ENCODE data around the gene DEFB114.

Gene DEFB114

GRCh38 chr6:49935387-49935786, 28.6 kb downstream of the DEFB114 start:
- DNase-seq (ENCODE audit: low read depth): no peak

DNA sequence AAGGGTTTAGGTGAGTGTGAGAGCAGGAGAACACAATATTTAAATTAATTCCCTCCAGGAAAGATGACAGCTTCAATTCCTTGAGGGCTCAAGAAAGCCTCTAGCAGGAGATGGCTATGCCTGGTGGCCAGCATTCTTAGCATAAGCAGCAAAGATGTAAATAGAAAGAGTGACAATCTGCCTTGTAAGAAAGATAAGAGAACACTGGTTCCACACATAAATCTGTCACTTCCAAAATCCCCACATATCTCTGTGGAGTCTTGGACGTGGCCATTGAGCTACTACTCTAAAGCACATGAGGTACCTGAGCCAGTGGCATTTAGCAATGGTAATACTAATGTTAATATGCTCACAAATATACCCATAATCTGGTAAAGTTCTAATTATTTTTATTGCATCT, 29.2 kb downstream of the DEFB114 start:
- no peak for DNase-seq (ENCODE audit: low read depth)

GRCh38 chr6:49933526-49933925, 30.4 kb downstream of the DEFB114 start:
- DNase-seq (ENCODE audit: low read depth): no peak

- no peak for DNase-seq (ENCODE audit: low read depth)
Observed at GRCh38 chr6:49929340-49929739, 34.6 kb downstream of the DEFB114 start.

DNA sequence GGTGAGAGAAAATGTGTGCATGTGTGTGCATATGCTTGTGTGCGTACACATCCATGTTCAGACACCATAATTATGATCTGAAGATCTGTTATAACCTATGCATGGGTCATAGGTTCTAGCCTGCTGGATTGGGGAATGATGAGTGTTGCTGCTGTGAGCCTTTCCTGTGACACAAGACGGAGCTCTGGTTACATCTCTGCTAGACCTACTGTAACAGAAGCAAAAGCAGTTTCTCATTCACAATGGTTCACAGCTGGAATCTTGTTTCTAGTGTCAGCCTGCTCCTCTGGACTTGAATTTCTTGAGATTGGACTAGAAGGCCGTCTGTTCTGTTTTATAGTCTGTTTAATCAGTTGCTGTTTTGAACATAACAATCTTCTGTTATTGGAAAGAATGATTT, 40.1 kb downstream of the DEFB114 start:
- DNase-seq (ENCODE audit: low read depth): no peak

DNA sequence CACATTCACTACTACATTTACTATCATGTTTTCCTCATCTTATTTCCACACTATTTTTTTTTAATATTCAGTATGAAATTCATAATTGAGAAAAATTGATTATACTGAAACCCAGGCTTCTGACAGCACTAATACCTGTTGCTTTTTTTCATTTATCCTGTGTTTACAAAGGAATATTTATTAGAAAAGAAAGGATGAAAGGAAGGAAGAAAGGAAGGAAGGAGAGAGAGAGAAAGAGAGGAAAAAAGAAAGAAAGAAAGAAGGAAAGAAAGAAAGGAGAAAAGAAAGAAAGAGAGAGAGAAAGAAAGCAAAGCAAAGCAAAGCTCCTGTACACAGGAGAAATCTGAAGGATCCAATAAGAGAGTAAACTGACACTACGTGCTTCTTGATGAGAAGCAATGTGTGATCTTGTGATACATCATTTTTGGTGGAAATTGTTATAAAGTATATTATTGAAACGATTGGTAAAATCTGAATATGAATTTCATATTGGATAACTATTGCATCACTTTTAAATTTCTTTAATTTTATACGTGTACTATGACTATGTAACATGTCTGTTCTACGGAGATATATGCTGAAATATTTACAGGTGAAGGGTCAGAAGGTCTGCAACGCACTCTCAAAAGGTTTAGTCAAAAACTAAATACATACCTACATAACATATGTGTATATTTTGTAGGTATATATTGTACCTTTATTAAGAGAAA, 43.9 kb downstream of the DEFB114 start:
- DNase-seq (ENCODE audit: low read depth): no peak

GRCh38 chr6:49919261-49919660, 44.7 kb downstream of the DEFB114 start:
- no peak for DNase-seq (ENCODE audit: low read depth)

GRCh38 chr6:49918787-49919186, 45.2 kb downstream of the DEFB114 start:
- no peak for DNase-seq (ENCODE audit: low read depth)

GRCh38 chr6:49915035-49915434, 48.9 kb downstream of the DEFB114 start:
- DNase-seq (ENCODE audit: low read depth): no peak

DNA sequence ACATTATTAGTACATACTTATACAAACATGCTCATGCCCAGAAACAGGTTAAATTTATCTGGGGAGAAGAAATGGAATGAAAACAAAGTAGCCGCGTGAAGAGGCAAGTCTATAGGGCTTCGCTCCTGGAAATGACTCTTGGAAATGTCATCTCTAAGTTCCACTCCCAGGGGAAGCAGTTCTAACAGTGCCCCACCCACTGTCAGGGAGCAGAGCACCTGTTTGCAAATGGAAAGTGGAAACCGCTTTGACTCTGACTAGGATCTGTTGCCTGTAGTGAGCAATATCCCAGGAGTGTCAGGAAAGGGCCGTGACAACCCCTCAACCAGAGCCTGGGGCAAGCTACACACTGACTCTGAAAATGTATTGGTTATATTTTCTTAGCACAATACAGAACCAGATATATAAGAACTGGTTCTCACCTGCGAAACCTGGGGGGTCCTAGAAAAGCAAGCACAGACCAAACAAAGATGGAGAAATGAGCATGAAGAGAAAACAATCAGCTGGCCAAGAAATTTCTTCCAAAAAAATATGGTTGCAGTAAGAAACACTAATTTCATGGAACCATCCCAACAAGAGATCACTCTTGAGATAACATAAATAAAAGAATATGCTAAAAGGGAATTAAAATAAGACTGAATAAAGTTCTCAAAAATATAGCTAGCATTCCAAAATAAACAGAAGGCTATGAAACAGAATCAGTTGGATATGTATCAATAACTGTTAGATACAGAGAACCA, 50.2 kb downstream of the DEFB114 start:
- DNase-seq (ENCODE audit: low read depth): no peak

GRCh38 chr6:49912196-49912595, 51.8 kb downstream of the DEFB114 start:
- DNase-seq (ENCODE audit: low read depth): no peak

DNA sequence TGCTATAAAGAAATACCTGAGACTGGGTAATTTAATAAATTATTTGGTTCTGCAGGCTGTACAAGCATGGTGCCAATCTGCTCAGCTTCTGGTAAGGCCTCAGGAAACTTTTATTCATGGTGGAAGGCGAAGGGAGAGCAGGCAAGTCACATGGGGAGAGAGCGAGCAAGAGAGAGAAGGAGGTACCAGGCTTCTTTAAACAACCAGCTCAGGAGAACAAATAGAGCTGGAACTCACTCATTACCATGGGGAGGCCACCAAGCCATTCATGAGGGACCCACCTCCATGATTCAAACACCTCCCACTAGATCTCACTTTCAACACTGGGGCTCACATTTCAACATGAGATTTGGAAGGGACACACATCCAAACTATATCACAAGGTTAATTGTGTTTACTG, 52.7 kb downstream of the DEFB114 start:
- no peak for DNase-seq (ENCODE audit: low read depth)

All from activated gamma-delta T cell treated with anti-CD3 and anti-CD28 coated beads, Interleukin-2, amount 50 U/mL, for 16 hours (primary cell).